Cardiac ventricle fibroblast (primary cell): Measurements from ENCODE around the gene OR4S2. TPM values are rescaled to one million over a fixed set of nuclear protein-coding genes. Genes with fewer than 3 reads are reported as not detected.

Experiments
- total RNA-seq: library from RNA; depleted of rRNA; stranded (reverse); fragments of >200 nt; gene quantifications from 2 replicates; pipeline ENCODE4 v1.2.3, GENCODE V29; 2015

Gene OR4S2
- total RNA-seq = not detected in 2 replicates

GRCh38 chr11:55648027-55648426 is at the start of gene OR4S2:
Gene OR4S2, plus strand, starts transcription at chr11:55648327. Its CDS starts 2,577 bp downstream, at chr11:55650904.

GRCh38 chr11:55607545-55607944 is 40.6 kb upstream of the OR4S2 start, which contains the start of gene OR4C11:
Gene OR4C11, minus strand, starts transcription at chr11:55607645. Its CDS starts 3,272 bp downstream, at chr11:55604373.

DNA sequence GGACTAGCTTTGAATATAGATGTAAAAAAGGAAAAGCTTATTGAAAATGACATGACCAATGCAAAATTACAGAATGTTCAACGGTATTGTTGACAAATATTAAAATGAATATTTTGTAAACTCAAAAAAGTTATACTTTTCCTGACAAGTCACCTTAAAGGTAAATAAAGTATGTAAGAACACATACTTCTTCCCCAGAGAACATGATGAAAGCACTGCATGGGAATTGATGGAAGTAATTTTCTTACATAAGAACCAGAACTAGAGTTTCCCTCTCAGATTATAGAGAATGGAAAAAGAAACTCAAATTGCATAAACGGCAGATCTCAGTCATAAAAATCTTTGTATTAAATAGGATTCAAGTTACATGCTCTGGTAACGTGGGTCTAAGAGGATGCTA is 13.3 kb upstream of the OR4S2 start, which contains the start of gene OR4P4:
Gene OR4P4, plus strand, starts transcription at position 301 of the 400 bp plus-strand sequence.

GRCh38 chr11:55661901-55662300 is 13.8 kb downstream of the OR4S2 start, which contains the start of gene OR4C6:
Gene OR4C6, plus strand, starts transcription at chr11:55662201. Its CDS starts 2,966 bp downstream, at chr11:55665167.

Other genes with a start within 250 kb of the OR4S2 start
- not detected in 2 replicates for gene OR4C15, start 93.9 kb upstream of the OR4S2 start, total RNA-seq
- gene OR4C16, start 76.2 kb upstream of the OR4S2 start, total RNA-seq = not detected in 2 replicates
- gene OR4C11, start 40.7 kb upstream of the OR4S2 start, total RNA-seq = not detected in 2 replicates
- gene OR4P4, start 13.2 kb upstream of the OR4S2 start, total RNA-seq = not detected in 2 replicates
- not detected in 2 replicates for gene OR4C6, start 13.9 kb downstream of the OR4S2 start, total RNA-seq
- not detected in 2 replicates for gene OR5D13, start 125.1 kb downstream of the OR4S2 start, total RNA-seq
- gene OR5D14, start 147.2 kb downstream of the OR4S2 start, total RNA-seq = not detected in 2 replicates
- gene OR5L1, start 163.0 kb downstream of the OR4S2 start, total RNA-seq = not detected in 2 replicates
- not detected in 2 replicates for gene OR5D18, start 171.3 kb downstream of the OR4S2 start, total RNA-seq
- gene OR5L2, start 178.9 kb downstream of the OR4S2 start, total RNA-seq = not detected in 2 replicates
- not detected in 2 replicates for gene OR5D16, start 190.4 kb downstream of the OR4S2 start, total RNA-seq
- not detected in 2 replicates for gene TRIM51, start 235.0 kb downstream of the OR4S2 start, total RNA-seq